ENCODE measurements around the gene RHBDL2. TPM values are rescaled to one million over a fixed set of nuclear protein-coding genes. Genes with fewer than 3 reads are reported as not detected.

RHBDL2 gene
- total and polyA plus RNA-seq, 2 donors (not counting 1 experiment from before 2014, with no cell fraction given): not detected

DNA sequence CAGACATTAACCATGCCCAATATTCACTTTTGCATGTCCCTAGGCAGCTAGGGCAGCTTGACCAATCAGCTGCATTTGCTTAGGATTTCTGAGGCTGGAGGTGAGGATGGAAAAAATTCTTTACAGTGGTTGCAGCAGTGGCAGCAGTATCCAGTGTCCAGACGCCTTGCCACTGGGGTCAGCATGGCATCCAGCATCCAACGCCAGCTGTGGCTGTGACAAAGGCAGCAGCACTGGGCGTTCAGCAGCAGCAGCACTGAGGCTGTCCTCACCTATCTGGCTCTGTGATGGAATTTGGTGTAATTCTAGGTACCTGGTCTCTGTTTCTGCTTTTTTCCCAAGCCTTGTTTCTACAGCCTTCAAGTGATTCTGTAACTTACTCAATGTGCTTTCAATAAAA is 15.5 kb downstream of the RHBDL2 start:
- no peaks in the 10 kb centered on the region for H3K79me2 ChIP-seq (ENCODE audit: control insufficient read depth, insufficient read depth, low read length)
- no peaks in the 10 kb centered on the region for H3K9me3 ChIP-seq (ENCODE audit: control extremely low read depth in 1 of 3, control insufficient read depth in 2 of 3, insufficient read depth in 1 of 3, low read length in 2 of 3)
- intact Hi-C loops (cut with micrococcal nuclease): no loop called here
- CTCF ChIA-PET: no interaction called here
- H3K4me3 ChIP-seq (ENCODE audit: control extremely low read depth in 1 of 5, extremely low read depth in 1 of 5, insufficient read depth in 1 of 5, low read depth in 2 of 5, low read length in 4 of 5): no peak overlapping the region
- H3K4me1 ChIP-seq (ENCODE audit: control insufficient read depth in 2 of 2, insufficient read depth in 2 of 2, low read length in 2 of 2): no peaks in the 10 kb centered on the region
- no peak for TF ChIP-seq EZH2 (IDR thresholded peaks at IDR 0.05; ENCODE audit: borderline replicate concordance, insufficient read depth, low read depth, low read length, poor library complexity, severe bottlenecking)
- TF ChIP-seq, protein P1, sequence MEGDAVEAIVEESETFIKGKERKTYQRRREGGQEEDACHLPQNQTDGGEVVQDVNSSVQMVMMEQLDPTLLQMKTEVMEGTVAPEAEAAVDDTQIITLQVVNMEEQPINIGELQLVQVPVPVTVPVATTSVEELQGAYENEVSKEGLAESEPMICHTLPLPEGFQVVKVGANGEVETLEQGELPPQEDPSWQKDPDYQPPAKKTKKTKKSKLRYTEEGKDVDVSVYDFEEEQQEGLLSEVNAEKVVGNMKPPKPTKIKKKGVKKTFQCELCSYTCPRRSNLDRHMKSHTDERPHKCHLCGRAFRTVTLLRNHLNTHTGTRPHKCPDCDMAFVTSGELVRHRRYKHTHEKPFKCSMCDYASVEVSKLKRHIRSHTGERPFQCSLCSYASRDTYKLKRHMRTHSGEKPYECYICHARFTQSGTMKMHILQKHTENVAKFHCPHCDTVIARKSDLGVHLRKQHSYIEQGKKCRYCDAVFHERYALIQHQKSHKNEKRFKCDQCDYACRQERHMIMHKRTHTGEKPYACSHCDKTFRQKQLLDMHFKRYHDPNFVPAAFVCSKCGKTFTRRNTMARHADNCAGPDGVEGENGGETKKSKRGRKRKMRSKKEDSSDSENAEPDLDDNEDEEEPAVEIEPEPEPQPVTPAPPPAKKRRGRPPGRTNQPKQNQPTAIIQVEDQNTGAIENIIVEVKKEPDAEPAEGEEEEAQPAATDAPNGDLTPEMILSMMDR (IDR thresholded peaks at IDR 0.05): no peak
- H3K27me3 ChIP-seq (replicated peaks in 1 of 4; ENCODE audit: control extremely low read depth in 1 of 4, control insufficient read depth in 3 of 4, insufficient read depth in 4 of 4, low read length in 3 of 4): no peaks in the 10 kb centered on the region
- 93% methylated on average over 3 of the region's 3 CpGs for WGBS (ENCODE audit: insufficient coverage)
- H4K20me1 ChIP-seq (ENCODE audit: control insufficient read depth, insufficient read depth, low read length, poor library complexity, severe bottlenecking): no peaks in the 10 kb centered on the region
- POLR2A ChIA-PET: no interaction called here
- H3K9ac ChIP-seq (ENCODE audit: low read length): no peak overlapping the region
- H3K27ac ChIP-seq (ENCODE audit: low read length in 2 of 2): no peak overlapping the region
- Mint-ChIP-seq H3K27ac (no peak overlapping the region), H3K4me1 (no peaks in the 10 kb centered on the region), H3K4me3 (no peak overlapping the region), H3K27me3 (no peaks in the 10 kb centered on the region), H3K9me3 (ENCODE audit: insufficient read depth) (no peaks in the 10 kb centered on the region)
- ATAC-seq (ENCODE audit: low read depth): no peak
- no peak overlapping the region for H3K4me2 ChIP-seq (replicated peaks; ENCODE audit: low read depth, low read length, poor library complexity, severe bottlenecking)
- no peak overlapping the region for H2AFZ ChIP-seq (ENCODE audit: insufficient read depth, low read depth, low read length, poor library complexity, severe bottlenecking)
- H3K36me3 ChIP-seq (replicated peaks in 1 of 2; ENCODE audit: control extremely low read depth in 1 of 2, control insufficient read depth in 1 of 2, extremely low read depth in 1 of 2, insufficient read depth in 2 of 2, low read length in 1 of 2): no peaks in the 10 kb centered on the region
- no peak for DNase-seq

GRCh38 chr1:38925391-38925790 is 16.2 kb downstream of the RHBDL2 start:
- no peak for ATAC-seq (ENCODE audit: low read depth)
- TF ChIP-seq EZH2 (IDR thresholded peaks at IDR 0.05; ENCODE audit: borderline replicate concordance, insufficient read depth, low read depth, low read length, poor library complexity, severe bottlenecking): no peak
- TF ChIP-seq, protein P1 (IDR thresholded peaks at IDR 0.05): no peak
- H2AFZ ChIP-seq (ENCODE audit: insufficient read depth, low read depth, low read length, poor library complexity, severe bottlenecking): no peak overlapping the region
- Mint-ChIP-seq H3K27ac (no peak overlapping the region), H3K27me3 (no peaks in the 10 kb centered on the region), H3K9me3 (ENCODE audit: insufficient read depth) (no peaks in the 10 kb centered on the region), H3K4me3 (no peak overlapping the region), H3K4me1 (no peaks in the 10 kb centered on the region)
- no peak overlapping the region for H3K4me3 ChIP-seq (ENCODE audit: control extremely low read depth in 1 of 5, extremely low read depth in 1 of 5, insufficient read depth in 1 of 5, low read depth in 2 of 5, low read length in 4 of 5)
- no peaks in the 10 kb centered on the region for H3K9me3 ChIP-seq (ENCODE audit: control extremely low read depth in 1 of 3, control insufficient read depth in 2 of 3, insufficient read depth in 1 of 3, low read length in 2 of 3)
- no peak overlapping the region for H3K27ac ChIP-seq (ENCODE audit: low read length in 2 of 2)
- H4K20me1 ChIP-seq (ENCODE audit: control insufficient read depth, insufficient read depth, low read length, poor library complexity, severe bottlenecking): no peaks in the 10 kb centered on the region
- POLR2A ChIA-PET: no interaction called here
- CTCF ChIA-PET: no interaction called here
- H3K9ac ChIP-seq (ENCODE audit: low read length): no peak overlapping the region
- no peaks in the 10 kb centered on the region for H3K4me1 ChIP-seq (ENCODE audit: control insufficient read depth in 2 of 2, insufficient read depth in 2 of 2, low read length in 2 of 2)
- no peak for DNase-seq
- no CpG with 5 or more reads among the region's 2 CpGs for WGBS (ENCODE audit: insufficient coverage)
- H3K36me3 ChIP-seq (replicated peaks in 1 of 2; ENCODE audit: control extremely low read depth in 1 of 2, control insufficient read depth in 1 of 2, extremely low read depth in 1 of 2, insufficient read depth in 2 of 2, low read length in 1 of 2): no peaks in the 10 kb centered on the region
- intact Hi-C loops (cut with micrococcal nuclease): no loop called here
- H3K4me2 ChIP-seq (replicated peaks; ENCODE audit: low read depth, low read length, poor library complexity, severe bottlenecking): no peak overlapping the region
- H3K79me2 ChIP-seq (ENCODE audit: control insufficient read depth, insufficient read depth, low read length): no peaks in the 10 kb centered on the region
- H3K27me3 ChIP-seq (replicated peaks in 1 of 4; ENCODE audit: control extremely low read depth in 1 of 4, control insufficient read depth in 3 of 4, insufficient read depth in 4 of 4, low read length in 3 of 4): no peaks in the 10 kb centered on the region

Data from B cell (primary cell).